ENCODE data around the gene VSTM2L.

VSTM2L gene

GRCh38 chr20:37929683-37930014, 26.7 kb downstream of the VSTM2L start:
- no peaks in the 10 kb centered on the region for H3K36me3 ChIP-seq (ENCODE audit: control insufficient read depth, insufficient read depth, low read length)
- no peaks in the 10 kb centered on the region for H3K4me1 ChIP-seq (ENCODE audit: control insufficient read depth, insufficient read depth, low read length, poor library complexity, severe bottlenecking)
- H3K9me3 ChIP-seq (ENCODE audit: control insufficient read depth, low read length): no peaks in the 10 kb centered on the region
- H3K27ac ChIP-seq (ENCODE audit: insufficient read depth, low read length, poor library complexity, severe bottlenecking): no peak overlapping the region
- H3K27me3 ChIP-seq (replicated peaks; ENCODE audit: control insufficient read depth, insufficient read depth, low read length, poor library complexity, severe bottlenecking): no peaks in the 10 kb centered on the region
- no peak for DNase-seq
- no peak overlapping the region for H3K4me3 ChIP-seq (ENCODE audit: insufficient read depth, low read depth, low read length, poor library complexity, severe bottlenecking)

DNA sequence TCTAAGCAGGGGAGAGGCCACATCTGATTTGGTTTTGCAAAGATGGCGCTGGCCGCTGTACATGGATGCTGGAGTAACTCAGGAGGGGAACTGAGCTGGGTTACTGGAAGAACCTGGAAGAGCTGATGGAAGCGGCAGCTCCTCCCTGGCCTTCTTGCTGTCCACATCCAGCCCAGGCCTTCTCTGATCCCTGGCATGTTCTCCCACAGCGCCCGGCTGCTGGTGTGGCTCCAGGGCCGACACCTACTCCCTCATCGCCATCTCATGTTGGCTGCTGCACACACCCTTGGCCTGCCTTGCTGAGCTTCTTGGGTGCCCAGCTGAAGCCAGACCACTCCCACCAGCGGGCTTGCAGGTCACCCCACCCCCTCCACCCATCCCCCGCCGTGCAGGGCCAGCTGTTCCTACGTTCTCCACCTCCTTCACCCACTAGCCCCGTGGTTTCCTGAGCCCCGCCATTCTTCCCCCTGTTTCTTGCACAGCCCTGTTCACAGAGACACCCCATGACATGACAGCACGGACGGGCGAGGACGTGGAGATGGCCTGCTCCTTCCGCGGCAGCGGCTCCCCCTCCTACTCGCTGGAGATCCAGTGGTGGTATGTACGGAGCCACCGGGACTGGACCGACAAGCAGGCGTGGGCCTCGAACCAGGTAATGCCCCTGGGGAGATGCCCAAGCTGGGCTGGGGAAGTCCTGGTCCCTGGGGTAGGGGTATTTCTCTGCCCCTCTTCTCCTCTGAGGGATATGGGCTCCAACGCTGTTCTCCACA, 28.4 kb downstream of the VSTM2L start:
- H3K4me3 ChIP-seq (ENCODE audit: insufficient read depth, low read depth, low read length, poor library complexity, severe bottlenecking): no peak overlapping the region
- H3K27ac ChIP-seq (ENCODE audit: insufficient read depth, low read length, poor library complexity, severe bottlenecking): no peak overlapping the region
- no peaks in the 10 kb centered on the region for H3K27me3 ChIP-seq (replicated peaks; ENCODE audit: control insufficient read depth, insufficient read depth, low read length, poor library complexity, severe bottlenecking)
- no peaks in the 10 kb centered on the region for H3K4me1 ChIP-seq (ENCODE audit: control insufficient read depth, insufficient read depth, low read length, poor library complexity, severe bottlenecking)
- no peaks in the 10 kb centered on the region for H3K9me3 ChIP-seq (ENCODE audit: control insufficient read depth, low read length)
- H3K36me3 ChIP-seq (ENCODE audit: control insufficient read depth, insufficient read depth, low read length): no peaks in the 10 kb centered on the region
- no peak for DNase-seq

GRCh38 chr20:37932074-37932473, 29.1 kb downstream of the VSTM2L start:
- Histone ChIP-seq H3K4me1 (ENCODE audit: control insufficient read depth, insufficient read depth, low read length, poor library complexity, severe bottlenecking) (no peaks in the 10 kb centered on the region), H3K9me3 (ENCODE audit: control insufficient read depth, low read length) (no peaks in the 10 kb centered on the region), H3K4me3 (ENCODE audit: insufficient read depth, low read depth, low read length, poor library complexity, severe bottlenecking) (no peak overlapping the region), H3K27ac (ENCODE audit: insufficient read depth, low read length, poor library complexity, severe bottlenecking) (no peak overlapping the region), H3K36me3 (ENCODE audit: control insufficient read depth, insufficient read depth, low read length) (no peaks in the 10 kb centered on the region), H3K27me3 (replicated peaks; ENCODE audit: control insufficient read depth, insufficient read depth, low read length, poor library complexity, severe bottlenecking) (no peaks in the 10 kb centered on the region)
- DNase-seq: no peak

GRCh38 chr20:37932919-37933318, 30.0 kb downstream of the VSTM2L start:
- H3K36me3 ChIP-seq (ENCODE audit: control insufficient read depth, insufficient read depth, low read length): no peaks in the 10 kb centered on the region
- no peaks in the 10 kb centered on the region for H3K9me3 ChIP-seq (ENCODE audit: control insufficient read depth, low read length)
- H3K27ac ChIP-seq (ENCODE audit: insufficient read depth, low read length, poor library complexity, severe bottlenecking): no peak overlapping the region
- H3K4me1 ChIP-seq (ENCODE audit: control insufficient read depth, insufficient read depth, low read length, poor library complexity, severe bottlenecking): no peaks in the 10 kb centered on the region
- no peak for DNase-seq
- no peak overlapping the region for H3K4me3 ChIP-seq (ENCODE audit: insufficient read depth, low read depth, low read length, poor library complexity, severe bottlenecking)
- H3K27me3 ChIP-seq (replicated peaks; ENCODE audit: control insufficient read depth, insufficient read depth, low read length, poor library complexity, severe bottlenecking): no peaks in the 10 kb centered on the region

DNA sequence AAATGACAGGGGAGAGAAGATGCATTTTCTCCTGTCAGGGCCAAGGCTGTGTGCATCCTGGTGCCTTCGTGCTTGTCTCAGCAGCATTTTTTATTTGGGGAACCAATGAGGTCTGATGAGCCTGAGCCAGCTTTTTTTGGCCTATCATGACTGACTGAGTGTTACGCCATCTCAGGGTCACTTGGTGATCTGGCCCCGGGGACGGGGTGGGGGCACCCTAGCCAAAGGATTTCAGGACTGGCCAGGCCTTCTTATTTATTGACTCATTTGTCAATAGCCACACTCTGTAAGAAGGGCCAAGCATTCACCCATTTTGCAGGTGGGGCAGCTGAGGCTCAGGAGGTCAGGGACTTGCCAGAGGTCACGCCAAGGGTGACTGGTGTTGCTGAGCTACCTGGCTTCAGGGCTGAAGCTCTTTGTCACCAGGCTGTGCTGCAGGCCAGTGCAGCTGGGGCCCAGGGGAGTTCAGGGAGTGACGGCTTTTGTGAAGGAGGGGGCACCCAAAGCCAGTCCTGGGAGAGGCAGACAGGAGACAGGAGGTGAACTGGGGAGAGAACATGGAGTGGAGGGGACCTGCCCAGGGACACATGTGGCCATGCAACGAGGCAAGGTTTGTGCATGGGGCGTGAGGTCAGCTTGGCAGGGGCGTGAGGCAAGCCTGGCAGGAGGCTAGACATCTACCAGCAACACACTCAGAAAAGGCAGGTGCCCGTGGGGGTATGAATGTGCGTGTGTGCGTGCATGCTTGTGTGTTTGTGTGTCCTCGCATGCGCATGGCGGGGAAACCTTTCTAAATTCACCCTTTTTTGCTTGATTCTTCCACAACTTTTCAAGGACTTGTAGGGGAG, 31.1 kb downstream of the VSTM2L start:
- Histone ChIP-seq H3K27ac (ENCODE audit: insufficient read depth, low read length, poor library complexity, severe bottlenecking) (no peak overlapping the region), H3K4me3 (ENCODE audit: insufficient read depth, low read depth, low read length, poor library complexity, severe bottlenecking) (no peak overlapping the region), H3K27me3 (replicated peaks; ENCODE audit: control insufficient read depth, insufficient read depth, low read length, poor library complexity, severe bottlenecking) (no peaks in the 10 kb centered on the region), H3K36me3 (ENCODE audit: control insufficient read depth, insufficient read depth, low read length) (no peaks in the 10 kb centered on the region), H3K4me1 (ENCODE audit: control insufficient read depth, insufficient read depth, low read length, poor library complexity, severe bottlenecking) (no peaks in the 10 kb centered on the region), H3K9me3 (ENCODE audit: control insufficient read depth, low read length) (no peaks in the 10 kb centered on the region)
- DNase-seq: no peak

DNA sequence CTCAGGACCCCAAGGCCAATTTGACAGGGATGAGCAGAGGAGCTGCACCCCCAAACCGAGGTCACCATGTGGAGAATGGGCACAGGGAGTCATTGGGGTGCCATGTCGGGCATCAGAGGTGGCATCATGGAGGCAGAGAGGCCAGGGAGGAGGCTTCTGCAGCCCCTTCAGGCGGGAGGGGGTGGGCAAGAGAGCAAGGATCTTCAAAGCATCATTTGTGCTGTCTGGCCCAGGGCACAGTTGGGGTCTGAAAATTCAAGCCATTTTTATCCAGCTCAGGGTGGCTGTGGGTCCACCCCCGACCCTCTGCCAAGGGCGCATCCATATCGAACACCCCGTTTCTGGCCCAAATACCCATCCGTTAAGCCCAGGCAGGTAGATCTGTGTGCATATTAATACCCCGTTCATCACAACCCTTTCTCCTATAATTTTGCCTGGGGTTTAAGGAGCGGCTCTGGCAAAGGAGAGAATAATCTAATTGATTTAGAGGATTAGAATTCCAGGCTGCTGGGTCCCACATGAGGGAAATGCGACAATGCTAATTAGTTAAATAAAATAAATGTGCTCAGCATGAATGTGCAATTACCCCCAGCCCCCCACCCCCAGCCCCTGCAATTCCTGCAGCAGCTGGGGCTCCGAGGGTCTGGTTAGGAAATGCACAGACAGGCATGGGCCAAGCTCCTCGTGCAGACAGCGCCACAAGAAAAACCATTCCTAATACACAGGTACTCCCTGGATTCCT, 31.9 kb downstream of the VSTM2L start:
- no peaks in the 10 kb centered on the region for H3K27me3 ChIP-seq (replicated peaks; ENCODE audit: control insufficient read depth, insufficient read depth, low read length, poor library complexity, severe bottlenecking)
- no peaks in the 10 kb centered on the region for H3K9me3 ChIP-seq (ENCODE audit: control insufficient read depth, low read length)
- H3K4me1 ChIP-seq (ENCODE audit: control insufficient read depth, insufficient read depth, low read length, poor library complexity, severe bottlenecking): no peaks in the 10 kb centered on the region
- H3K36me3 ChIP-seq (ENCODE audit: control insufficient read depth, insufficient read depth, low read length): no peaks in the 10 kb centered on the region
- no peak overlapping the region for H3K4me3 ChIP-seq (ENCODE audit: insufficient read depth, low read depth, low read length, poor library complexity, severe bottlenecking)
- DNase-seq: no peak
- H3K27ac ChIP-seq (ENCODE audit: insufficient read depth, low read length, poor library complexity, severe bottlenecking): no peak overlapping the region

- no peak for DNase-seq
- H3K9me3 ChIP-seq (ENCODE audit: control insufficient read depth, low read length): no peaks in the 10 kb centered on the region
- no peak overlapping the region for H3K27ac ChIP-seq (ENCODE audit: insufficient read depth, low read length, poor library complexity, severe bottlenecking)
- H3K27me3 ChIP-seq (replicated peaks; ENCODE audit: control insufficient read depth, insufficient read depth, low read length, poor library complexity, severe bottlenecking): no peaks in the 10 kb centered on the region
- no peak overlapping the region for H3K4me3 ChIP-seq (ENCODE audit: insufficient read depth, low read depth, low read length, poor library complexity, severe bottlenecking)
- no peaks in the 10 kb centered on the region for H3K36me3 ChIP-seq (ENCODE audit: control insufficient read depth, insufficient read depth, low read length)
- no peaks in the 10 kb centered on the region for H3K4me1 ChIP-seq (ENCODE audit: control insufficient read depth, insufficient read depth, low read length, poor library complexity, severe bottlenecking)
Observed at GRCh38 chr20:37935435-37935834, 32.5 kb downstream of the VSTM2L start.

- H3K27ac ChIP-seq (ENCODE audit: insufficient read depth, low read length, poor library complexity, severe bottlenecking): no peak overlapping the region
Observed at GRCh38 chr20:37936041-37936440, 33.1 kb downstream of the VSTM2L start.

GRCh38 chr20:37936451-37936850, 33.5 kb downstream of the VSTM2L start:
- Histone ChIP-seq H3K27me3 (replicated peaks; ENCODE audit: control insufficient read depth, insufficient read depth, low read length, poor library complexity, severe bottlenecking) (no peaks in the 10 kb centered on the region), H3K36me3 (ENCODE audit: control insufficient read depth, insufficient read depth, low read length) (no peaks in the 10 kb centered on the region), H3K4me1 (ENCODE audit: control insufficient read depth, insufficient read depth, low read length, poor library complexity, severe bottlenecking) (no peaks in the 10 kb centered on the region), H3K9me3 (ENCODE audit: control insufficient read depth, low read length) (no peaks in the 10 kb centered on the region), H3K4me3 (ENCODE audit: insufficient read depth, low read depth, low read length, poor library complexity, severe bottlenecking) (no peak overlapping the region), H3K27ac (ENCODE audit: insufficient read depth, low read length, poor library complexity, severe bottlenecking) (no peak overlapping the region)
- DNase-seq: no peak

More at GRCh38 chr20:37936041-37936440, 33.1 kb downstream of the VSTM2L start:
- Histone ChIP-seq H3K36me3 (ENCODE audit: control insufficient read depth, insufficient read depth, low read length) (no peaks in the 10 kb centered on the region), H3K4me3 (ENCODE audit: insufficient read depth, low read depth, low read length, poor library complexity, severe bottlenecking) (no peak overlapping the region), H3K9me3 (ENCODE audit: control insufficient read depth, low read length) (no peaks in the 10 kb centered on the region), H3K27me3 (replicated peaks; ENCODE audit: control insufficient read depth, insufficient read depth, low read length, poor library complexity, severe bottlenecking) (no peaks in the 10 kb centered on the region), H3K4me1 (ENCODE audit: control insufficient read depth, insufficient read depth, low read length, poor library complexity, severe bottlenecking) (no peaks in the 10 kb centered on the region)
- no peak for DNase-seq

GRCh38 chr20:37937686-37938085, 34.8 kb downstream of the VSTM2L start:
- no peak overlapping the region for H3K4me3 ChIP-seq (ENCODE audit: insufficient read depth, low read depth, low read length, poor library complexity, severe bottlenecking)
- no peaks in the 10 kb centered on the region for H3K9me3 ChIP-seq (ENCODE audit: control insufficient read depth, low read length)
- no peaks in the 10 kb centered on the region for H3K4me1 ChIP-seq (ENCODE audit: control insufficient read depth, insufficient read depth, low read length, poor library complexity, severe bottlenecking)
- no peak overlapping the region for H3K27ac ChIP-seq (ENCODE audit: insufficient read depth, low read length, poor library complexity, severe bottlenecking)
- H3K27me3 ChIP-seq (replicated peaks; ENCODE audit: control insufficient read depth, insufficient read depth, low read length, poor library complexity, severe bottlenecking): no peaks in the 10 kb centered on the region
- no peaks in the 10 kb centered on the region for H3K36me3 ChIP-seq (ENCODE audit: control insufficient read depth, insufficient read depth, low read length)
- no peak for DNase-seq

Data from effector memory CD4-positive, alpha-beta T cell (primary cell).